PC-9 (cell line): ENCODE data around the gene PRSS22. TPM values are rescaled to one million over a fixed set of nuclear protein-coding genes. Genes with fewer than 3 reads are reported as not detected.

Source experiments
- BruUV-seq: library from RNA; stranded (reverse); fragments of 400-500 nt; replicated peaks from 2 replicates; lab custom pipeline; 2021; lab: Mats Ljungman, UMichigan
- CTCF ChIA-PET: fragments of 300-600 bp; sonication (Branson Sonifier 250); formaldehyde crosslinking; loops from one replicate; lab custom pipeline; 2022; ENCODE audit warnings: antibody characterized with exemption; lab: Charles Lee
- POLR2A ChIA-PET: fragments of 300-600 bp; sonication (Branson Sonifier 250); formaldehyde crosslinking; loops from one replicate; lab custom pipeline; 2022; ENCODE audit warnings: antibody characterized with exemption; ENCODE audit not compliant: unreplicated experiment; lab: Charles Lee
- DNase-seq, 2 experiments: peaks; one replicate each; pipeline versions ENCODE4 v3.0.0 to v3.0.0-alpha.2; 2015 to 2022; ENCODE audit warnings: mixed read lengths in 1 of 2
- H2AFZ ChIP-seq: fragments of 200-600 bp; sonication (generic); 2 replicates; pipeline ENCODE4 v1.8.1; 2017; ENCODE audit warnings: antibody characterized with exemption
- H3F3A ChIP-seq: fragments of 200-600 bp; sonication (generic); 2 replicates; pipeline ENCODE4 v1.8.1; 2017; ENCODE audit warnings: antibody characterized with exemption, mild to moderate bottlenecking, low read depth; ENCODE audit not compliant: insufficient read depth
- H3K27ac ChIP-seq: fragments of 200-600 bp; sonication (generic); 2 replicates; pipeline ENCODE4 v1.6.1; 2016; ENCODE audit warnings: mixed run types
- H3K27me3 ChIP-seq: fragments of 200-600 bp; sonication (generic); 2 replicates; pipeline ENCODE4 v1.6.1; 2016; ENCODE audit warnings: low read depth, mixed run types; ENCODE audit not compliant: insufficient read depth
- H3K36me3 ChIP-seq: fragments of 200-600 bp; sonication (generic); 2 replicates; pipeline ENCODE4 v1.6.1; 2016; ENCODE audit warnings: low read depth, mixed run types
- H3K4me1 ChIP-seq: fragments of 200-600 bp; sonication (generic); replicated peaks from 2 replicates; pipeline ENCODE4 v1.6.1; 2016; ENCODE audit warnings: mixed run types; ENCODE audit not compliant: insufficient read depth
- H3K4me2 ChIP-seq: fragments of 200-600 bp; sonication (generic); 2 replicates; pipeline ENCODE4 v1.6.1; 2017; ENCODE audit warnings: mixed run types
- H3K4me3 ChIP-seq: fragments of 200-600 bp; sonication (generic); 2 replicates; pipeline ENCODE4 v1.6.1; 2016; ENCODE audit warnings: mixed run types
- H3K79me2 ChIP-seq: fragments of 200-600 bp; sonication (generic); 2 replicates; pipeline ENCODE4 v1.6.1; 2017; ENCODE audit warnings: low read depth, mixed run types
- H3K9me2 ChIP-seq: fragments of 200-600 bp; sonication (generic); 2 replicates; pipeline ENCODE4 v1.8.1; 2017; ENCODE audit warnings: mild to moderate bottlenecking; ENCODE audit not compliant: insufficient read depth
- H3K9me3 ChIP-seq: fragments of 200-600 bp; sonication (generic); 2 replicates; pipeline ENCODE4 v1.8.1; 2016; ENCODE audit warnings: low read depth; ENCODE audit not compliant: insufficient read depth
- H4K20me1 ChIP-seq: fragments of 200-600 bp; sonication (generic); 2 replicates; pipeline ENCODE4 v1.8.1; 2017; ENCODE audit not compliant: insufficient read depth
- CTCF ChIP-seq: fragments of 200-600 bp; sonication (generic); conservative IDR thresholded peaks from 2 replicates; pipeline ENCODE4 v1.6.1; 2017; ENCODE audit warnings: mixed run types, antibody characterized with exemption, mild to moderate bottlenecking, moderate library complexity
- EZH2 ChIP-seq: fragments of 200-600 bp; sonication (generic); IDR thresholded peaks from 2 replicates; pipeline ENCODE4 v1.8.0; 2017; ENCODE audit warnings: antibody characterized with exemption, low read depth
- intact Hi-C: fragments of 100-400 bp; cut with micrococcal nuclease; formaldehyde crosslinking; loops from one replicate; pipeline ENCODE4 v1.10.0; 2022; ENCODE audit not compliant: unreplicated experiment
- total RNA-seq: library from RNA; stranded (reverse); gene quantifications from 2 replicates; pipeline ENCODE4 v1.2.3, GENCODE V29; 2021

Gene PRSS22
- total RNA-seq, 1 experiment from 2014 or later = 99.7 TPM

GRCh38 chr16:2856061-2856670, 1.8 kb downstream of the PRSS22 start:
- ChIA-PET CTCF (interaction anchor here (0.5 to 1.2 kb wide), 3 partner anchors 12 to 25 kb away, joined by 3 to 10 read pairs (median 4); no protein-coding TSS in a partner anchor), POLR2A (interaction anchor here (0.5 to 0.7 kb wide), 4 partner anchors 78 to 1073 kb away, joined by 3 to 7 read pairs (median 6); partner anchors contain the start of gene NUBP2)
- Histone ChIP-seq H3K9me2 (no peaks in the 10 kb centered on the region), H3K4me1 (peaks cover 27% of the 10 kb centered on the region), H3K4me3 (peak overlapping the region; percentile 99), H3K79me2 (peaks cover 37% of the 10 kb centered on the region), H3K36me3 (peaks cover 30% of the 10 kb centered on the region), H2AFZ (no peak overlapping the region), H3K27ac (peak overlapping the region; percentile 95), H3K27me3 (no peaks in the 10 kb centered on the region), H3K9me3 (peaks cover 14% of the 10 kb centered on the region), H4K20me1 (peaks cover 5% of the 10 kb centered on the region), H3K4me2 (peak overlapping the region; percentile 85), H3F3A (peaks cover 58% of the 10 kb centered on the region)
- peak; percentile 61 to 65 for DNase-seq
- BruUV-seq = no TSS peak
- intact Hi-C loops = loop anchor here (5.0 kb wide), 1 partner anchor 39 kb away; the partner anchor contains the start of gene PRSS21
- TF ChIP-seq CTCF = no peak

- peak overlapping the region; percentile 28; the same call in 1 of the 2 replicates for H3K27ac ChIP-seq
- H3F3A ChIP-seq = peaks cover 63% of the 10 kb centered on the region
- CTCF ChIA-PET = no interaction called here
Measured at GRCh38 chr16:2855536-2855935, 2.4 kb downstream of the PRSS22 start.

GRCh38 chr16:2854700-2855309, 3.2 kb downstream of the PRSS22 start:
- POLR2A ChIA-PET = interaction anchor here (0.6 to 0.7 kb wide), 2 partner anchors 44 to 185 kb away, joined by 3 to 4 read pairs; no protein-coding TSS in a partner anchor

More at GRCh38 chr16:2855536-2855935, 2.4 kb downstream of the PRSS22 start:
- peaks cover 5% of the 10 kb centered on the region for H4K20me1 ChIP-seq
- H3K4me1 ChIP-seq = peaks cover 34% of the 10 kb centered on the region
- peaks cover 14% of the 10 kb centered on the region for H3K9me3 ChIP-seq
- POLR2A ChIA-PET = no interaction called here
- H3K79me2 ChIP-seq = peaks cover 37% of the 10 kb centered on the region
- BruUV-seq = no TSS peak
- H3K9me2 ChIP-seq = no peaks in the 10 kb centered on the region
- no peak overlapping the region for H3K4me3 ChIP-seq
- DNase-seq = no peak
- no peak overlapping the region for H2AFZ ChIP-seq
- H3K27me3 ChIP-seq = no peaks in the 10 kb centered on the region
- intact Hi-C loops = loop anchor here (5.0 kb wide), 1 partner anchor 38 kb away; the partner anchor contains the start of gene PRSS21
- peaks cover 30% of the 10 kb centered on the region for H3K36me3 ChIP-seq
- TF ChIP-seq CTCF (no peak), EZH2 (no peak)
- H3K4me2 ChIP-seq = peak overlapping the region; percentile 85

More at GRCh38 chr16:2854700-2855309, 3.2 kb downstream of the PRSS22 start:
- DNase-seq = no peak
- Histone ChIP-seq H3K4me3 (peak overlapping the region; percentile 27; the same call in 1 of the 2 replicates), H3K9me2 (no peaks in the 10 kb centered on the region), H2AFZ (no peak overlapping the region), H3K9me3 (peaks cover 14% of the 10 kb centered on the region), H3K4me2 (no peak overlapping the region), H3K36me3 (peaks cover 30% of the 10 kb centered on the region), H3K79me2 (peaks cover 37% of the 10 kb centered on the region), H3K27me3 (no peaks in the 10 kb centered on the region), H3K27ac (no peak overlapping the region), H3K4me1 (peaks cover 40% of the 10 kb centered on the region), H4K20me1 (peaks cover 5% of the 10 kb centered on the region), H3F3A (peaks cover 67% of the 10 kb centered on the region)
- TF ChIP-seq EZH2 (no peak), CTCF (peak; percentile 96)
- intact Hi-C loops = loop anchor here (5.0 kb wide), 1 partner anchor 38 kb away; the partner anchor contains the start of gene PRSS21
- CTCF ChIA-PET = no interaction called here
- no TSS peak for BruUV-seq
